Activated naive CD4-positive, alpha-beta T cell treated with anti-CD3 and anti-CD28 coated beads for 36 hours (primary cell): ENCODE measurements around the gene TMEM141. TPM values are rescaled to one million over a fixed set of nuclear protein-coding genes. Genes with fewer than 3 reads are reported as not detected.
"Not testable (repeated sequence)": the region's sequence is repeated elsewhere in the genome, so short reads cannot be mapped to it uniquely, and the experiment has no call there.

ENCODE experiments used
- CTCF ChIA-PET: fragments of 350-600 bp; sonication (Branson Sonifier 250); formaldehyde crosslinking; loops from one replicate; lab custom pipeline; 2021; ENCODE audit warnings: antibody characterized with exemption; lab: Charles Lee
- DNase-seq: peaks from one replicate; pipeline ENCODE4 v3.0.0-alpha.2; 2020
- H3K27ac Mint-ChIP-seq: one replicate; pipeline ENCODE4 v1.8.0; 2021; ENCODE audit warnings: mild to moderate bottlenecking, mixed read lengths
- H3K27me3 Mint-ChIP-seq: one replicate; pipeline ENCODE4 v1.8.0; 2021; ENCODE audit warnings: low read depth, mixed read lengths
- H3K36me3 Mint-ChIP-seq: one replicate; pipeline ENCODE4 v1.8.0; 2021; ENCODE audit warnings: low read depth, mixed read lengths
- H3K4me1 Mint-ChIP-seq: one replicate; pipeline ENCODE4 v1.8.0; 2021; ENCODE audit warnings: low read depth, mixed read lengths
- H3K4me3 Mint-ChIP-seq: one replicate; pipeline ENCODE4 v1.8.0; 2021; ENCODE audit warnings: mild to moderate bottlenecking, moderate library complexity, mixed read lengths
- H3K9me3 Mint-ChIP-seq: one replicate; pipeline ENCODE4 v1.8.0; 2021; ENCODE audit warnings: mixed read lengths
- intact Hi-C: fragments of 100-400 bp; cut with micrococcal nuclease; formaldehyde crosslinking; loops from one replicate; pipeline ENCODE4 v1.15.1; 2023
- total RNA-seq, 2 experiments: library from RNA; stranded (reverse); gene quantifications; one replicate each; pipeline ENCODE4 v1.2.3, GENCODE V29; 2021

TMEM141 gene
- total RNA-seq, 2 experiments from 2014 or later: 38.1 to 39.6 TPM

- peaks cover 10% of the 10 kb centered on the region for H3K36me3 Mint-ChIP-seq
- no peaks in the 10 kb centered on the region for H3K27me3 Mint-ChIP-seq
- no peak overlapping the region for H3K4me3 Mint-ChIP-seq
- H3K9me3 Mint-ChIP-seq: no peaks in the 10 kb centered on the region
- no peaks in the 10 kb centered on the region for H3K4me1 Mint-ChIP-seq
- H3K27ac Mint-ChIP-seq: no peak overlapping the region
- no peak for DNase-seq
- CTCF ChIA-PET: no interaction called here
- intact Hi-C loops: no loop called here
Measured at GRCh38 chr9:136827794-136828473, 36.8 kb downstream of the TMEM141 start.

GRCh38 chr9:136828474-136829140, 37.5 kb downstream of the TMEM141 start:
- no peak for DNase-seq
- Mint-ChIP-seq H3K36me3 (peaks cover 8% of the 10 kb centered on the region), H3K27me3 (no peaks in the 10 kb centered on the region), H3K9me3 (no peaks in the 10 kb centered on the region), H3K27ac (no peak overlapping the region), H3K4me3 (no peak overlapping the region), H3K4me1 (no peaks in the 10 kb centered on the region)
- CTCF ChIA-PET: interaction anchor here (0.6 kb wide), 1 partner anchor 38 kb away, joined by 3 read pairs; the partner anchor contains the start of gene TMEM141
- intact Hi-C loops: no loop called here

- no peaks in the 10 kb centered on the region for H3K27me3 Mint-ChIP-seq
- H3K4me3 Mint-ChIP-seq: no peak overlapping the region
- H3K36me3 Mint-ChIP-seq: peaks cover 8% of the 10 kb centered on the region
- no peak overlapping the region for H3K27ac Mint-ChIP-seq
- intact Hi-C loops: no loop called here
- H3K4me1 Mint-ChIP-seq: no peaks in the 10 kb centered on the region
- CTCF ChIA-PET: interaction anchor here (0.6 kb wide), 1 partner anchor 38 kb away, joined by 3 read pairs; the partner anchor contains the start of gene TMEM141
- no peaks in the 10 kb centered on the region for H3K9me3 Mint-ChIP-seq
- DNase-seq: no peak
Measured at GRCh38 chr9:136829412-136829811, 38.3 kb downstream of the TMEM141 start.

GRCh38 chr9:136829981-136830885, 39.1 kb downstream of the TMEM141 start:
- CTCF ChIA-PET: no interaction called here
- no peak for DNase-seq
- Mint-ChIP-seq H3K27me3 (no peaks in the 10 kb centered on the region), H3K36me3 (peaks cover 6% of the 10 kb centered on the region), H3K4me3 (no peak overlapping the region), H3K9me3 (no peaks in the 10 kb centered on the region), H3K27ac (no peak overlapping the region), H3K4me1 (no peaks in the 10 kb centered on the region)
- intact Hi-C loops: no loop called here

DNA sequence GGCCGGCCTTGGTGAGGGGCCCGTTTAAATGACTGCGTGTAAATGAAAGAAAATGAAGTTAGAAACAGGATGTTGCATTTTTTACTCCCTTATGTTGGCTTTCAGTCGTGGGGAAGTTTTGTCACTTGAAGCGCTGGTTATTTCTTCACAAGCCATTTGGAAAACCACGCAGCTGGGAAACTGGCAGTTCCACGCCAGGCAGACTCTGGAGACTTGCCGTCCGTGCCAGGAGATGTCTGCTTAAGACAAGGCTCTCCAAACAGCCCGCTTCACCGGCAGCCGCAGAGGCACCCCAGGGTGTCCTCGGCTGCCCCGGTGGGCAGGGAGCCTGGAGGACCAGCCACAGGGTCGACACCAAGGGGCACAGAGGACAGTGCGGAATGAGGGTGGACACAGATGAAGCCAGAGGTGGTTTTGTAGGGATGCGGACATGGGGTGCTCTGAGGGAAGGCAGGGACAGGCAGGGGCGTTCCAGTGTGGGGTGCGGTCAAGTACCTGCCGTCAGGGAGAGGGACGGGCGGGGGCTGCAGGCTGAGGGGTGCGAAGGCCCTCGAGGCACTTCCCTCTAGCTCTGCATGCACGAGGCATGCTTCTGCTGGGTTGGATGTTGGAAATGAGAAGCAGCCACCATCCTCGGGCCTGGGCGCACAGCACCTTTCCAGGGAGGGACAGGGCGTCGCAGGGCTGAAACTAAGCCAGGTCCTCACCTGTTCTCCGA, 40.0 kb downstream of the TMEM141 start:
- CTCF ChIA-PET: no interaction called here
- DNase-seq: no peak
- no peak overlapping the region for H3K4me3 Mint-ChIP-seq
- H3K36me3 Mint-ChIP-seq: peaks cover 6% of the 10 kb centered on the region
- H3K9me3 Mint-ChIP-seq: no peaks in the 10 kb centered on the region
- no peak overlapping the region for H3K27ac Mint-ChIP-seq
- H3K4me1 Mint-ChIP-seq: no peaks in the 10 kb centered on the region
- no peaks in the 10 kb centered on the region for H3K27me3 Mint-ChIP-seq
- intact Hi-C loops: no loop called here

- no peak for DNase-seq
- CTCF ChIA-PET: no interaction called here
- H3K9me3 Mint-ChIP-seq: no peaks in the 10 kb centered on the region
- no peaks in the 10 kb centered on the region for H3K27me3 Mint-ChIP-seq
- no peaks in the 10 kb centered on the region for H3K4me1 Mint-ChIP-seq
- H3K4me3 Mint-ChIP-seq: no peak overlapping the region
- H3K36me3 Mint-ChIP-seq: peaks cover 6% of the 10 kb centered on the region
- intact Hi-C loops: no loop called here
- H3K27ac Mint-ChIP-seq: no peak overlapping the region
Measured at GRCh38 chr9:136831720-136832104, 40.6 kb downstream of the TMEM141 start.

DNA sequence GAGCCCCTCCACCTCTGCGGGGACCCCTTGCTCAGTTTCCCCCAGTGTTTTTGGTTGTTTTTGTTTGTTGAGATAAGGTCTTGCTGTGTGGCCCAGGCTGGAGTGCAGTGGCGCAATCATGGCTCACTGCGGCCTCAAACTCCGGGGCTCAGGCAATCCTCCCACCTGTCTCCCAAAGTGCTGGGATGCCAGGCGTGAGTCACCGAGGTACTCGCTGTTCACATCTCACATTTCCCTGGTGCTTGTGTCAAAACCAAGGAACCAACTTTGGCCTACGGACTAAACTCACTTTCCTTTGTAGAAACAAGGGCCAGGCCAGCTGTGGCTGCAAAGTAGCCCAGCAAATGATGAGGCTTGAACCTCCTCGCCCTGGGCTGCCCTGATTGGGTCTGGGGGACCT, 41.4 kb downstream of the TMEM141 start:
- no peak for DNase-seq
- no peaks in the 10 kb centered on the region for H3K27me3 Mint-ChIP-seq
- H3K4me3 Mint-ChIP-seq: no peak overlapping the region
- H3K27ac Mint-ChIP-seq: no peak overlapping the region
- no peaks in the 10 kb centered on the region for H3K4me1 Mint-ChIP-seq
- H3K9me3 Mint-ChIP-seq: no peaks in the 10 kb centered on the region
- intact Hi-C loops: no loop called here
- CTCF ChIA-PET: no interaction called here
- peaks cover 6% of the 10 kb centered on the region for H3K36me3 Mint-ChIP-seq

DNA sequence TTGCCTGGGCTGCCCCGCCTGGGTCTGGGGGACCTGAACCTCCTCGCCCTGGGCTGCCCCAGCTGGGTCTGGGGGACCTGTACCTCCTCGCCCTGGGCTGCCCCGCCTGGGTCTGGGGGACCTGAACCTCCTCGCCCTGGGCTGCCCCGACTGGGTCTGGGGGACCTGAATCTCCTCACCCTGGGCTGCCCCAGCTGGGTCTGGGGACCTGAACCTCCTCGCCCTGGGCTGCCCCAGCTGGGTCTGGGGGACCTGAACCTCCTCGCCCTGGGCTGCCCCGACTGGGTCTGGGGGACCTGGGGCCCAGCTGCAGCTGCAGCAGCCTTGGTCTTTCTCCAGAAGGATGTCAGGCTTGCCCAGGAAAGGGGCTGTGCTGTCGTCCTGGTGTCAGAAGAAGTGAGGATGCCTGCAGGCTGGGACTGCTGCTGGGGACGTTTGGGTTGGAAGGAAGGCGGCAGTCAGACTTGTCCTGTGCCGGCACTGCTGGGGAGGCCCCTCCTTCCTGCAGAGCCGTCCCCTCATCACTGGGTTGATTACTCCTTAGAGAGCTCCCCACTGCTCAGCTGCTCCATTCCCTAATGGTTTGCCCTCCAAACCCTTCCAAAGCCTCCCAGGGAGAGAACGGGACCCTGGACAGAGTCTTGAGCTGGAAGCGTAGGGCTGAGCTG, 42.4 kb downstream of the TMEM141 start:
- H3K4me1 Mint-ChIP-seq, H3K9me3 Mint-ChIP-seq, H3K4me3 Mint-ChIP-seq, H3K27me3 Mint-ChIP-seq, H3K27ac Mint-ChIP-seq, H3K36me3 Mint-ChIP-seq, intact Hi-C loops, DNase-seq: not testable (repeated sequence)
- CTCF ChIA-PET: interaction anchor here (1.8 kb wide), 1 partner anchor 18 kb away, joined by 4 read pairs; no protein-coding TSS in a partner anchor

DNA sequence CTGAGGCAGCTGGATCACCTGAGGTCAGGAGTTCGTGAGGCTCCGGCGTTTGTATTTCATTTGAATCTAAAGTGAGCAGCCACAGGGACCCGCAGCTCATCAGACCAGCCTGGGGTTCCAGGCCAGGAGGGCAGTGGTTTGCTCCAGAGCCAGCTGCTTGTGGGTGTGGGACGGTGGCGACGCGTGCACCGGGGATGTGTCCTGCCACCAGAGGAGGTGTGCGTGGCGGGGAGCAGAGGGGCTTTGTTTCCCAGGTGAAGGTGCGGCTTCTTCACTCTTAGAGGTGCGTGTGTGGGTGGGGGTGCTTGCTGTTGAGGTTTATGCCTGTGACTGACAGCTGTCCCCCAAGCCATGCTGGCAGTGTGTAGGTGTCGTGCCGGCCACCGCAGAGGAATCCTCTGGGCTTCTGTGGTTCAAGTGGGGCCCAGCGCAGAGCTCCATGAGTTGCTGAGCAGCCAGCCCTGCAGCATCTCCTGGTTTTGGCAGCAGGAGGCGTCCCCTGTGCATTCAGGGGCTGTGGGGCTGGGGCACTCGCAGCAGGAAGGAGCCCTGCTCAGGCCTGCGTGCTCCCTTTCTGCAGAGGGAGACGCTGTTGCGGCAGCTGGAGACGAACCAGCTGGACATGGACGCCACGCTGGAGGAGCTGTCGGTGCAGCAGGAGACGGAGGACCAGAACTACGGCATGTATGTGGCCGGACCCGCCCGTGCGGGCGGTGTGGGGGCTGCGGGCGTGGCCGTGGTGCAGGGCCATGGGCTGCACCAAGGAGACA, 44.2 kb downstream of the TMEM141 start:
- Mint-ChIP-seq H3K9me3 (no peaks in the 10 kb centered on the region), H3K27ac (no peak overlapping the region), H3K36me3 (peaks cover 7% of the 10 kb centered on the region), H3K27me3 (no peaks in the 10 kb centered on the region), H3K4me3 (no peak overlapping the region), H3K4me1 (no peaks in the 10 kb centered on the region)
- DNase-seq: no peak
- CTCF ChIA-PET: interaction anchor here (0.6 to 1.8 kb wide), 4 partner anchors 8 to 401 kb away, joined by 3 to 4 read pairs (median 4); no protein-coding TSS in a partner anchor
- intact Hi-C loops: no loop called here

DNA sequence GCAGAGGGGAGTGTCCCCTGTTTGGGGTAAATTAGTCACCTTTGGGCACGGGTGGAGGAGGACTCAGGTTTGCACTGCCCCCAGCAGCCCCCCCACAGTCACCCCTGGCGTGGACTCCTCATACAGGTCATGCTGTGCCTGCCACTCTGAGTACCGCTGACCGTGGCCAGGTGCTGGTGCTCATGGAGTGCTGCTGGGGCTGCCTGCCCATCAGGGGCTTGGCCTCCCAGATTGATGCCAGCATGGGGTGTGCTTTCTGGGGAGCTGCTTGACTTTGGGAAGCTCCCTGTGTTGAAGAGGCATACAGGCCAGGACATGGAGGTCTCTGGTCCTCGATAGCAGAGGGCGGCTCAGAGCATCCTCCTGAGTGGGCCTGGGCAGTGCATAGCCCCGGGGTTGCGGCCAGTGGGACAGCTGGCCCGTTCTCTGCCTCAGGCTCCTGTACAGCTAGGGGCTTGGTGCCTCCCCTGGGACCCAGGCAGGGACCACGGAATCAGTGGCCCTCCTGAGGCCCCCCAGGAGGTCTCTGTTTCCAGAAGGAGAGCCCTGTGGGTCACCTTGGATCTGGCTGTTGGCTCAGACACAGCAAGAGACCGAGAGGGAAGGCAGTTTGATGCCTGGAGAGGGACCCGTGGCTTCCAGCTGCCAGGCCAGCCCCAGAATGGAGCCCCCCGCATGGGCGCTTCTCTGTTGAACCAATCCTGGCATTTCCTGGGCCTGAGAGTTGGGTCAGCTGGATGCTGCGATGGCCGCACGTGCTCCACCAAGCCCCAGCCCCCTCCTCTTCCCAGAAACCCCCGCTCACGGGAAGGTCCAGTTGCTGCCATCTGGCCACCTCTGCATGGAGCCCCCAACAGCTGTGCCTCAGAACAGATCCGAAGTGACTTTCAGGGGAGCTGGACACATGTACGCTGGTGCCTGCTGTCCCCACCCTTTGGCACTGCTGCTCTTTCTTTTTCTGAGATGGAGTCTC, 45.1 kb downstream of the TMEM141 start:
- H3K4me3 Mint-ChIP-seq: no peak overlapping the region
- H3K4me1 Mint-ChIP-seq: no peaks in the 10 kb centered on the region
- no peaks in the 10 kb centered on the region for H3K9me3 Mint-ChIP-seq
- no peaks in the 10 kb centered on the region for H3K27me3 Mint-ChIP-seq
- peaks cover 7% of the 10 kb centered on the region for H3K36me3 Mint-ChIP-seq
- no peak overlapping the region for H3K27ac Mint-ChIP-seq
- no peak for DNase-seq
- intact Hi-C loops: no loop called here
- CTCF ChIA-PET: interaction anchor here (0.6 to 0.7 kb wide), 2 partner anchors 17 to 53 kb away, joined by 3 read pairs; no protein-coding TSS in a partner anchor
